GM18519 (cell line): ENCODE data around the gene ERC2.

Experiments used
- ATAC-seq: cut with Tn5 transposase; IDR thresholded peaks from one replicate; pipeline ENCODE4 v1.9.1; 2021; ENCODE audit warnings: mild to moderate bottlenecking, moderate library complexity; ENCODE audit not compliant: unreplicated experiment, low FRiP score

The ERC2 gene

DNA sequence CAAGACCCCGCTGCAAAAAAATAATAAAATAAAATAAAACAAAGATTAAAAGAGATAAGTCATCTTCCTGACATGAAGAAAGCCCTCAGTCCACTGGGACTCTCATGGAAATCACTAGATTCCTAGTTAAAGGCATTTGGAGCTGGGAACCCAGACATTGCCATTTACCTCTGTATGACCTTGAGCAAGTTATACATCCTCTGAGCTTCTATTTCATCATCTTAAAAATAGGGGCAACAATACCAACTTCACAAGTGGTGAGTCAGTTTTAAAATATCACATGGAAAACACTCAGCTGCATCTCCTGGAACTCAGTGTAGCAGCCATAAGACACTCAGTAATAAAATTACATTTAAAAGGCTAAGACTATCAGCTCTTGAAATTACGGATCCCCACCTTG, 334.8 kb downstream of the ERC2 start:
- no peak for ATAC-seq

GRCh38 chr3:56132762-56133161, 335.5 kb downstream of the ERC2 start:
- no peak for ATAC-seq

- ATAC-seq = no peak
Observed at GRCh38 chr3:56131974-56132590, 336.2 kb downstream of the ERC2 start.

GRCh38 chr3:56130036-56130435, 338.2 kb downstream of the ERC2 start:
- ATAC-seq = no peak

DNA sequence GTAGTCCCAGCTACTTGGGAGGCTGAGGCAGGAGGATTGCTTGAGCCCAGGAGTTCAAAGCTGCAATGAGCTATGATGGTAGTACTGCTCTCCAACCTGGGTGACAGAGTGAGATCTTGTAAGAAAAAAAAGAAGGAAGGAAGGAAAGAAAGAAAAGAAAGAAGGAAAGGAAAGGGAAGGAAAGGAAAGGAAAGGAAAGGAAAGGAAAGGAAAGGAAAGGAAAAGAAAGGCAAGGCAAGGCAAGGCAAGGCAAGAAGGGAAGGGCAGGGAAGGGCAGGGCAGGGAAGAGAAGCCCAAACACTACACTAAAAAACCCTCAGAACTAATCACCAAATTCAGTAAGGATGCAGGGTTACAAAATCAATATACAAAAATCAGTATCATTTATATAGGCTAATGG, 341.6 kb downstream of the ERC2 start:
- ATAC-seq = no peak

DNA sequence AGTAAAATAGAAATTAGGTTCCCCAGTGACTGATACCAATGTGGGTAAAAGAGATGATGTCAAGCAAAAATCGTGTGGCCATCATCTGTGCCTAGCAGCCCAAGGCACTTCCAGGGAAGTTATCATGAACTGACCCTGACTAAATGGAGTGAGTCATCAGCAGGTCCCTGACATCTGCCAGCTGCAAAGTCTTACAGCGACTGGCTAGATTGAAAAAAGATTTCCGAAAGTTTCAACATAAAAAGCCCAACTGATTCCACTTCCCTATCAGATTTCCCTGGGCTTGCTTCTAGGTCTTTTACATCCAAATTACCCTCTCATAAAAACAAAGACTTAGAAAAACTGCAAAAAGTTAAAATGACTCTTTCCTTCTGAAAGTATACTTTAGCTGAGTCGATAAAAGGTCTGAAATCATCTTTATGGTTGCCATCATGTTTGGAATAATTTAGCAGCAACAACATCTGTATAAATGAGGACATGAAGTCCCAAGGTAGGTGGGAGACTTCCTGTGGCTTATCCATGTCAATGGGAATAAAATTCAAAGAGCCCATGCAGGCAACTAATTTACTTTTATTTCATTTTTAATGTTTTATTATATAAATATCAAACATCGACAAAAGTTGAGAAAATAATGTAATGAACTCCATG, 342.8 kb downstream of the ERC2 start:
- no peak for ATAC-seq

DNA sequence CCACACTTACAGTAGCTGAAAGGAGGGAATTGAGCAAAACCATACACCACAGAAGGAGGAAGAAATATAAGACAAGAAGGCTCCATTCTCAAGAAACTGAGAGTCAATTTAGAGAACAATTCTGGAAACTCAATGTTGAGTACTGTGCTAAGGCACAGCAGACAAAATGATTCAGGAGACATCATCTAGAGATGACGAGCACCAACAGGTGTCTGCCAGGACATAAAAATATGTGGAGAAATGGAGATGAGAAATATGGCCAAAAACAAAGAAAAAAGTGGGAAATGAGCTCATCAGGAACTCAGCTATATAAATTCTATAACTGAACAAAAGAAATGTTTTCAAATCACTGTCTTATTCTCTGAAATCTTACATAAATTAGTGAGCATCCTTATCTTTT, 343.7 kb downstream of the ERC2 start:
- no peak for ATAC-seq

- no peak for ATAC-seq
Observed at GRCh38 chr3:56123487-56123886, 344.8 kb downstream of the ERC2 start.

DNA sequence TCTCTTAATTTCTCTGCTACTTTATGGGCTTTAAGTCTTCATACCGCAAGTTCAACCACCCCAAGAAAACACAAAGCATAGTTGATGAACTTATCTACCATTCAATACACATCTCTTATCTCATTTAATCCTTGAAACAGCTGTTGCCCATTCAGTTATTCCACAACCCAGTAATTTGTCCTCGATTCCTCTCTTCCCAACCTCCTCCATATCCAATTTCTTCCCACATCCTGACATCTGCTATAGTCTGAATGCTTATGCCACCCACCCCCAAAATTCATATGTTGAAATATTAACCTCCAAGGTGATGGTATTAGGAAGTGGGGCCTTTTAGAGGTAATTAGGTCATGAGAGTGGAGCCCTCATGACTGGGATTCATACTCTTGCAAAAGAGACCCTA, 345.4 kb downstream of the ERC2 start:
- ATAC-seq = no peak

GRCh38 chr3:56121716-56122115, 346.6 kb downstream of the ERC2 start:
- ATAC-seq = no peak

DNA sequence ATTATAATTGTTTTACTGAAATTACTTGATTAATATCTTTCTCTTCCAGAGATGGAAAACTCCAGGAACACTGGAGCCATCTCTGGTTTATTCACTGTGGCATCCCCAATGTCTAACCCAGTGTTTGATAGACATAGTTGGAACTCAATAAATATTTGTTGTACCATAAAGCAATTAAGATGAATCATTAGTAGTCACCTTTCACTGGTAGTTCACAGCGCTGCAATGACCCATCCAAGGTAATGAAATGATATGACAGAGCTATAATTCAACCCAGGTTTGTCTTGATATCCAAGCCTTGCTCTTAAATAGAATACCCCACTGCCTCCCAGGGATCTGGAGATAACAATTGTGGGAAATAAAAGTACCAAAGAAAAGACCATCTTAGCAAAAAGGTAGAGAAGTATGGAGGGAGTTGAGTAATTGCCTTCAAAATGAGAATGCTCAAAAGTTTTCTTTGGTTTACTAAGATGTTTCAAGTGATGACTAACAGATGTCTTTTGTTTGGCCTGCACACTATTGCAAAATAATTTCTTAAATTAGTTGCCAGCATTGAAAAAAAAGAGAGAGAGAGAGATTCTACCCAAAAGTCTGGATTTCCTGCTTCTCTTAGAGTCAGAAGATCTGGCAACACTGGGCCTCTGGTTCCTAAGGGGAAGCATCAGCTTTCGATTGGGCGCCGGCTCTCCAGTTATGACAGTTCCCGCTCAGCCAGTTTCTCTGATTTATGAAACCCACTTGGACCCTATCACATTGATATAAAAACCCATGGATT, 348.5 kb downstream of the ERC2 start:
- no peak for ATAC-seq

DNA sequence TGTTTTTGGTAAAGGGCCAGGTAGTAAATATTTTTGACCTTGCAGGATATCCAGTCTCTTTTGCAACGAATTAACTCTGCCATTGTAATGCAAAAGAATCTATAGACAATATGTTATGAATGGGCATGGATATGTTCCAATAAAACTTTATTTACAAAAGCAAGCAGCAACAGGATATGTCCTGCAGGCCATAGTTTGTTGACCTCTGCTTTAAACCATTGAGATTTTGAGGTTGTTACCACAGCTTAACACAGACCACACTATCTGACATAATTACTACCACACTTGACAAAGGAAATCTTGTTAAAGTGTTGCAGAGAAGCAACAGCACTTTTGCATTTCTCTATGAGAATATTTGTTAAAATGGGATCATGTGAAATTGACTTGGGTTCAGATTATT, 349.3 kb downstream of the ERC2 start:
- ATAC-seq = no peak

DNA sequence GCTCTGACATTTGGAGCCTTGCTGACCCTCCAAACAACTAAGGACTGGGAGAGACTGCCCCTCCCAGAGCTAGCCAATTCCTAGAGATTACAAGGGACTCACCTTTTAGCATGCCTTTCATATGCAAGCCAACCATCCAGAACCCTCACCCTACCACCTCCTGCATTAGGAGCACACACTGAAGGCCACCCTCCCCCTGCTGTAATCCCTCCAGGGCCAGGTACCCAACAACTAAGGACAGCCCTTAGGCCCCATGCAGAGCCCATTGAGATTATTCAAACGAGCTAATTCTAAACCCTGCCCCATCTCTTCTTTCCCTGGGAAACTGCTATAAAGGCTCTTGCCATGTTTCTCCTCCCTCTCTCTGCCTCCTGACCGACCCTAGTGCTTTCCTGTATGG, 352.6 kb downstream of the ERC2 start:
- ATAC-seq = no peak

GRCh38 chr3:56115199-56115598, 353.1 kb downstream of the ERC2 start:
- ATAC-seq = no peak

DNA sequence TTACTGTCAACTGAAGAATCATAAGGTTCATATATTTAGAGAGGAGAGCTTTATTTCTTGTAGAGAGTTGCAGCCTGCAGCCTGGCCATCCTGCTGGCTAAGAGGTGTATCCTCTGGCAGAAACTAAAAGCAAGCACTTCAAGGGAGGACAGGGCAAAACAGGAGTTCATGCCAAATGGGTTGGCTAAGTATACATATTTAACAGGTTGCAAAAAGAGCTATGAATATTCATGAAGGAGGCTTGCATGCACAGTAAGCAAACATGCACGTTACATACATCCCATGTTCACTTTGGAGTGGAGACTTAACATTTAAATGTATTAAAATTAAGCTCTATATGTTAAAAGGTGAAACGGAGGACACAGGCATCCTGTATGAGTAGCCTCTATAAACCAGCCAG, 354.4 kb downstream of the ERC2 start:
- ATAC-seq = no peak

- no peak for ATAC-seq
Observed at GRCh38 chr3:56113231-56113630, 355.0 kb downstream of the ERC2 start.

DNA sequence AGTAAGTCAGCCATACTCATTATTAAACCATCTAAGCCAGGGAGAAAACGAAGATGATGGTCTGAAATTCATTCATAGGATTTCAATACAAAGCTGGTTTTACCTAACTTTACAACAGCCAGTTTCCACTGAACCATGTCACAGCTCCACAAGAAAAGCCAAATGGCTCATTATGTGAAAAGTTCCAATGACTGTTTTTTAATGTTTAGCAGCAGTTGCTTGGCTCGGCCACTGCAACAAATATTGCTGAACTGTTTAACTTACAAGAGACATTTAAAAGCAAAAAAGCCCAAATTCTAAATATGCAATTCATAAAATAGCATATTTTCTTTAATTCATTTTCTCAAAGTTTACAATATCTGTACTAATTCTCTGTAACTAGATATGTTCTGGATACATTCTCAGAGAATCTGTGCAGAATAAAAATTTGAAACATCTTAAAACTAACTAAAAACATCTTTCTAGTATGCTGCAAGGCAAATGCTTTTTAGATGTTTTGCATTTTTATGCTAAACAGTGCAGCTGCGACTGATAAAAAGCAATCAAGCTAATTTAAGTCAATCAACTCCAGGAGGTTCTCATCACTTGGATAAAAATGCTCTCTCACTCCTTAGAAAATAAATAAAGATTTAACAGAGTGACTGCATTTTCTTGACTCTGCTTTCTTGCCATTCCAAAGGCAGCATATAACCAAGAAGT, 356.5 kb downstream of the ERC2 start:
- ATAC-seq = no peak

DNA sequence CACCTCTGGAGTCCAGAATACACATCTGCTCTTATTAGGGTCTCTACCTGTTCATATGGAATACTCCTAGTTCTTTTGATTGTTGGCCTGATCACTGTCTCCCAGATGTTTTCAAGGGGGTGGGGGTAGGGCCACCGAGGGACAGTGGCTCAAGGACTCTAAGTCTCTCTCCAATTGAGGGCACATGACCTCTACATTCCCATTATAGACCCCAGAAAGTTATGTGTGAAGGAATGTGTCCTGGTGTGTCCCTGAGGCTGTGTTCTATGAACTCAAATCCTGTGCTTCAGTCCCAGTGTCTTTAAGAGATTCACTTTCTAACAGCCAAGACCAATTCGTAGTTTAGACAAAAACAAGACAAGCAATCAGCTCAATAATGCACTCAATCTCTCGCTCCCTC, 357.4 kb downstream of the ERC2 start:
- no peak for ATAC-seq

DNA sequence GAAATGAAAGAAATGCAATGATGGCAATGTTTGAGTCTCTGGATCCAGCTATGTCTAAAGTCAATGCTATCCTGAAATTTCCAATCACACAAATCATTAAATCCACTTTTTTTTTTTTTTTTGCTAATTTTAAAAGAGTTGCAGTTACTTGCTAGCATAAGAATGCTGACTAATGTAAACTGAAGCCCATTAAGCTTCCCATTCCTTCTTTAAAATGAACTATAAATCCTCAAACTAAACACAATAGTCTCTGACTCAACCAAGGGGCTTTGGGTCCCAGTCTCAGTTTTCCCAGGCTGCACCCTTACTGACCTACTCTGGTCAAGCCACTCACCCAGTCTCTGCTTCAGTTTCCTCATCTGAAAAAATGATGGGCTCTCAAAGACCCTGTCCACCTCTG, 361.1 kb downstream of the ERC2 start:
- ATAC-seq = no peak

DNA sequence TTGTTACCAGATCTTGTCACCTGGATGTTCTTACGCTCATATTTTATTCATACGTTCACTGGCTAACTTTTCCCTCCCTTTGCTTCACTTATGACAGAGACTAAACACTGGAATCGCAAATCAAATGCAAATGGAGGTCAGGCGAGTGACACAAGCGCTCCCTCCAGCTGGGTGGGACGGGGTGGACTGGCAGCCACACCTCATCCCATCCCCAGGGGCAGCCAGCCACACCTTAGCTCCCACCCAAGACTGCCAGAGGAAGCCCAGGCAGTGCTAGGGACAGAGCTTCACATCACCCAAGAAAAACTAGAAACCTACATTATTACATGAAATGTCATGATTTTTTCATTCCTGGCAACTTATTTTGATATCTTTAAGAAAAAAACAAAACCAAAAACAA, 366.2 kb downstream of the ERC2 start:
- ATAC-seq = no peak

DNA sequence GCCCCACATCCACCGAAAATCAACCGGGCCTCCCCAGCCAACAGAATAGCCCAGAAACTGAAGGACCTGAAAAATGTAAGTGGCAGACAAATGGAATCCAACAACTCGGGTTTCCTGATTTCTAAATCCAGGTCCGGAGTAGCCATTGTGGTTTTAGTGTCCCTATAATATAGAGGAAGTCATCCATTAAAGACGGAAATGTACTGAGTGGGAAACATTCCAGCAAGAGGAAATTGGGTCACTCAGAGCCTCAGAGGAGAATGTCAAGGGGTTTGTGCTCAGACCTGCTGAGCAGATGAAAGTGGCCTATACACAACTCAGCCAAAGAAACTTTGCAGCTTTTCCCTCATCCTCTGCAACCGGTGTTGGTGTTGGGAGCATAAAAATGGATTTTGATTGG, 366.7 kb downstream of the ERC2 start:
- ATAC-seq = no peak
